LoVo (cell line): Measurements from ENCODE around the gene HEATR5B.
A peak's percentile ranks its signal among the peaks of the same experiment; 100 is the strongest.
"Not testable (repeated sequence)": the region's sequence is repeated elsewhere in the genome, so short reads cannot be mapped to it uniquely, and the experiment has no call there.

Experiments used
- DNase-seq: peaks from one replicate; pipeline ENCODE4 v3.0.0-alpha.2; 2016; ENCODE audit warnings: low spot score

HEATR5B gene

DNA sequence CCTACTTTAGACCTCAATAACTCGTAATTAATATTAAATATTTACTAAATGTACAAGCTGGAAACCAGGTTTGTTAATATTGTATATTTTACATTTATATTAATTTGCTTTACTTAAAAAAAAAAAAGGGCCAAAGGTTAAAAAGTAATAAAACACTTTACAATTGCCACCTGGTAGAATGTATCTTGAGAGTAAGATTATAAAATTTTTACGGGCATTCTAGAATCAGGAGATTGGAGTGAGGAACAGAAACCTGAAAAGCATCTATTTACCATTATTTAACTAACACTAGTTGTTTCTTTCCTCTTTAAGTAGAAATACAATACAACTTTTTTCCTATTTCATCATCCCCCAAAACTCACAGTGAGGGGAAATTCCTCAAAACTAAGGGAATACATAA is 102.3 kb downstream of the HEATR5B start:
- no peak for DNase-seq

DNA sequence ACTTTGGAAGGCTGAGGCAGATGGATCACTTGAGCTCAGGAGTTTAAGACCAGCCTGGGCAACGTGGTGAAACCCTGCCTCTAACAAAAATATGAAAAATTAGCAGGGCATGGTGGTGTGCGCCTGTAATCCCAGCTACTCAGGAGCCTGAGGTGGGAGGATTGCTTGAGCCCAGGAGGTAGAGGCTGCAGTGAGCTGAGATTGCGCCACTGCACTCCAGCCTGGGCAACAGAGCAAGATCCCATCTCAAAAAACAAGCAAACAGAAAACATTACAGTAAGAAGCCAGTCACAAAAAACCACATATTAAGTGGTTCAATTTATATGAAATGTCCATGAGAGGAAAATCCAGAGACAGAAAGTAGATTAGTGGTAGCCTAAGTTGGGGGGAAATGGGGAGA is 105.2 kb downstream of the HEATR5B start:
- not testable (repeated sequence) for DNase-seq

DNA sequence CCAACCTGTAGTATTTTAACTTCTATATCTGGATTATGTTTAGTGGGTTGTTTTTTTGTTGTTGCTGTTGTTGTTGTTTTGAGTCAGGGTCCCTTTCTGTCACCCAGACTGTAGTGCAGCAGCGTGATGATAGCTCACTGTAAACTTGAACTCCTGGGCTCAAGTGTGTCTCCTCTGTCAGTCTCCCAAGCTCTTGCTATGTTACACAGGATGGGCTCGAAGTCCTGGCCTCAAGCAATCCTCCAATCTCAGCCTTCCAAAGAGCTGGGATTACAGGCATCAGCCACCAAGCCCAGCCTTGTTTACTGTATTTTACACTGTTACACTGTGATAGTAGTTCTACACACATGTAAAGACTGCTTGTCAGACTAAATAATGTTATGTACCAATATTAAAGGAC is 108.1 kb downstream of the HEATR5B start:
- no peak for DNase-seq

- no peak for DNase-seq
These were observed 108.9 kb downstream of the HEATR5B start for GRCh38 chr2:36975306-36975705.

GRCh38 chr2:36973320-36973719 is 110.9 kb downstream of the HEATR5B start:
- no peak for DNase-seq

DNA sequence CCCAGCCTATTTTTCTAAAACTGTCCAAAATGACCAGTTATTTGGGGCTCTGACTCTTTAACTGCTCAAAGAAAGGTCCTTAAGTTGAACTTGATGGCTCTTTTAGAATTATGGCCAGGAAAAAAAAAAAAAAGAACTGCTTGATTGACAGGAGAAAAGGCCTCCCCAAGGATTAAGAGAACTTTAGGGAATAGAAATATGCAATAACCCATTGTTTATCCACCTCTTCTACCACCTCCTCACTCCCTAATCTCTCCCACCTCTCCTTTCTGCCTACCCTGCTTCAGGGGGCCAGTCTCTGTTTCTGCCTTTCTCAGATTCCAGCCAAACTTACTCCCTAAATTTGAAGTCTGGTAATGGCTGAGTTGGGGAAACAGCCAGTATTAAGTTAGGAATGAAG is 112.2 kb downstream of the HEATR5B start:
- DNase-seq: no peak

DNA sequence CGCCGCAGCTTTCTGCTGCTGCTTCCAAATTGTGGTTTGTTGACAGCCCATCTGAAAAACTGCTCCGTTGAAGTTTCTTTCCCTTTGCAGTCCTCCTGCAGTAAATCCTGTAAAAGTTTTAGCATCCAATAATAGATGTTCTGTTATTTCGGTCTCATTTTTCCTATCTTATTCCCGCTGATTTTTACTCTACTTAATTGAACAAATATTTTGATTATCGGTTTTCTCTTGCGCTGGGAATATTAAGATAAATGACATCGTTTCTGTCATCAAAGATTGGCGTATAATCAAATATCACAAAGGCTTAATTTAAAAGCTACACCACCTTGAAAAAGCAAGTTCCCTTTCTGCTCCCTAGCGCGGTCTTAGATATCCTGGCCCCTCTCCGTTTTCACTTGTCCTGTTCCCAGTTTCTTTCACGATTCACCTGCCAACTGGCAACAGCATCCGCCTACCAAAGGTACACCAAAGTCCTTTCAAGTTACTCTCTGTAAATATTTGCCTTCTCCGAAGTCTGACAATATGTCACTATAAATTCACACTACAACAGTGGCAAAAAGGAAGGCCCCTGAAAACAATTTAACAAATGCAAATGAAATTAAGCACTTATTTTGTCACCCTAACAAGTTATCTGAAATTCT is 116.8 kb downstream of the HEATR5B start:
- DNase-seq: peak; percentile 18

DNA sequence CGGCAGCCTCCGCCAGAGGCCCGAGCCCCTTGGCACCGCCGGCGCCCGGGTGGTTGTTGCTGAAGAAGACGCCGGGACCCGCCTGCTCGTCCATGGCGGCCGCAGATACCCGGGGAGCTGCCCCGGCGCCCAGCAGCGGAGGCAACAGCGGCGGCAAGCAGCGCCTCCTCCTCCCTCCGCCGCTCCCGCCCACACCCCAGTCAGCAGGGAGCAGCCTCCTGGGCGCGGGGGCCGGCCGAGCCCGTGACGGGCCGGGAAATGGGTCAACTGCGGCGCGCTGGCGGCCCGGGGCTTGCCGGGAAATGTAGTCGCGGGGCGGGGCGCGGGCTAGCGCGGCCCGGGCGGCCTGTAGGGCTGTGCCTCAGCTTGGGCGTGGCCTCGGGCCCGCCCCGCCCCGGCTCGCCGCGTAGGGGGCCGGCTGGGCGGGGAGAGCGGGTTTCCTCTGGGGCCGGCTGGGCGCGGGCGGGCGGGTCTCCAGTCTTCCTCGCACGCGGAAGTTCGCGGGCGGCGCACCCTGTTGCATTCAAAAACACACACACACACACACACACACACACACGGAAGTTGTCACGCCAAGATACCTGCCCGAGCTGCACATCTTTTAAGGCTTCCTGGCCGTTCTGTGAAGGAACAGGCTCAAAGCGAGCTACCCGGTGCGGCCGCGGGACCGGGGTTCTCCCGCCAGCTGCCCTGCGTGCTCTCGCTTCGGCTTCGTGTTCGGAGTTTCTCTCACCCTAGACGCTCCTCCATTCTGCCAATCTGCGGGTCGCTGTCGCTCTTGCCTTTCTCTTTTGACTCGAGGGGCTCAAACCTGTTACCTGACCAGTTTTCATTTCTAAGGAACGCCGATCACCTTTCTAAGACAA is 117.6 kb downstream of the HEATR5B start, which contains the start of gene STRN:
TSS of gene STRN (minus strand) at position 167 of the 866 bp plus-strand sequence. CDS start at position 94, 73 bp downstream.
- peak; percentile 97 for DNase-seq

GRCh38 chr2:36965751-36966369 is 118.3 kb downstream of the HEATR5B start:
- DNase-seq: peak; percentile 14

DNA sequence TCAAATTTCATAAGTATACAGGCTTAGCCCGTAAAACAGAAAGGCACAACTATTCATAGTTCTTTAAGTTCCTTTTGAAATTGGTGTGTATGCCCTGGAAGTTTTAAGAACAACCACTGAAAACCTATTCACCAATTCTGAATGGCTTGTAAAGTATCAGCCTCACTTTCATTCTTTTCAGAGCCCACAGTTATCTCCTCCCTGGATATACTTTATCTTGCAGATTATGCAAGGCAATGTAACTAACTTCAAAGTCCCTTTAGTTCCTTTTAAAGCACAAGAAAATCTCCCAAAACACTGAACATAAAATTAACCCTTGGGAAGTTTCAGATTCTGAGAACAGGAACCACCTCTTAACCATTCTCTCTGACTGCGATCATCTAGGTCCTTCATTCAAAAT is 119.0 kb downstream of the HEATR5B start:
- DNase-seq: no peak

- DNase-seq: no peak
These were observed 119.6 kb downstream of the HEATR5B start for GRCh38 chr2:36964496-36965058.

- DNase-seq: no peak
These were observed 120.4 kb downstream of the HEATR5B start for GRCh38 chr2:36963734-36964133.

- DNase-seq: no peak
These were observed 121.1 kb downstream of the HEATR5B start for GRCh38 chr2:36963106-36963505.

DNA sequence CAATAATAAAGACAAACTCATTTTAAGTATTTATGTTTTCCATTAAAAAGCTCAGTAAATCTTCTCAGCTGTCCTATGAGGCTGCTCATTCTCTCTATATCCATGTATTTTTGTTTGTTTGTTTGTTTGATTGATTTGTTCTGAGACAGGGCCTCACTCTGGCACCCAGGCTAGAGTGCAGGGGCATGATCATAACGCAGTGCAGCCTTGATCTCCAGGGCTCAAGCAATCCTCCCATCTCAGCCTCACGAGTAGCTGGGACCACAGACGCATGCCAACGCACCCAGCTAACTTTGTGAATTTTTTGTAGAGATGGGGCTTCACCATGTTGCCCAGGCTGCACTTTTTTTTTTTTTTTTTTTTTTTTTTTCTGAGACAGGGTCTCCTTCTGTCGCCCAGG is 123.4 kb downstream of the HEATR5B start:
- no peak for DNase-seq

GRCh38 chr2:36960005-36960675 is 124.0 kb downstream of the HEATR5B start:
- DNase-seq: no peak

GRCh38 chr2:36954977-36955607 is 129.1 kb downstream of the HEATR5B start:
- no peak for DNase-seq

DNA sequence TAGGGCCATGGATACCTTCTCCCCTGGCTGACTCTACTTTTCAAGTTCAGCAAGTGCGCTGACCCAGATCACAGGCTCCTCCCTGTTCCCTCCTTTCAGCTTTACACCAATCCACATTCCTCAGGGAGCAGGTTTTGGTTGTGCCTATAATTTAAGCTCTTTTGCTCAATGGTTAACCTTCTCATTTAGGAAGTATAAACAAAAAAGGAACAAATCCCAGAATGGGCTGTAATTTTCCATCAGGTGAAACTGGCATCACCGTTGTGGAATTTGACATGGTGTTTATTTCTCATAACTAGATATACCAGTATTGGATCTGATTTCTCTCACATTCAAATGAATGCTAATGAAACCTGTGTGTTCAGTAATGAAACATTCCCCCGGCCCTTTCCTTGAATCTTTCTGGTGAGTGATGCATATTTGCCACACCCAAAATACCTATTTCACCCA is 131.4 kb downstream of the HEATR5B start:
- DNase-seq: no peak

- no peak for DNase-seq
These were observed 132.6 kb downstream of the HEATR5B start for GRCh38 chr2:36951574-36951973.

DNA sequence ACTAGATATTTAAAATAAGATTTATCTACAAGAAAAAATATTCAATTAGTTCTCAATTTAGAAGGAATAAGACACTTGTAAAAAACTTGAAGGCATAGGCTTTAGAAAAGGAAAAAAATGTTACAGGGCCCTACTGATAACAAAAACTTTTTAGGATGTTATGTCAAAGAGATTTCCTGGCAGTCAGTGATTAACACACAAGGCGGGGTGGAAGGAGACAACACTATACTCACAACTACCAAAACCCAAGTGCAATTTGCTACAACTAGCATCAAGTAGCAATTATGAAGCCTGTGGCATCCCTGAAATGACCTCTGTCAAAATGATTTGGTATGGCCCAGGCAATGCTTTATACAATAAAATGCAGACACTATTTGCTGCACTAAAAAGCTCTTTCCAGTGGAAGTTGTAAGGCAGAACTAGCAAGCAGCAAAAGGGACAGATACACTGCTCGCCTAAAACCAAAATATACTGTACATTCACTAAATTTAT is 133.1 kb downstream of the HEATR5B start:
- no peak for DNase-seq

DNA sequence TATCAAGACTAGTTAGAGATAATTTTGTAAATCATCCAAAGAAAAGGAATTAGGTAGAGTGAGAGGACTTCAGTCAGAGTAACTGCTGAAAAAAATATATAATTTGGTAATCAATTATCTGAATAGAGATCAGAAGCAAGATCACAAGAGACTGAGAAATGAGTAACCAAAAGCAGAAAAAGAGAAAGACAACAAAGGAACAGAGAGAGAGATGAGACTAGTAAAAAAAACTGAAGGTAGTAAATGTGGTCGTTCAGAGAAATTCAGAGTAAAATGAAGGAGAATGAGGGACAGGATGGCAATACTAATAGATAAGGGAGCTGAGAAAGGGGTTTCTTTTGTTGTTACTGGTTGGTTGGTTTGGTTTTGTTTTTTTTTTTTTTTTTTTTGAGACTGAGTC is 134.3 kb downstream of the HEATR5B start:
- no peak for DNase-seq

DNA sequence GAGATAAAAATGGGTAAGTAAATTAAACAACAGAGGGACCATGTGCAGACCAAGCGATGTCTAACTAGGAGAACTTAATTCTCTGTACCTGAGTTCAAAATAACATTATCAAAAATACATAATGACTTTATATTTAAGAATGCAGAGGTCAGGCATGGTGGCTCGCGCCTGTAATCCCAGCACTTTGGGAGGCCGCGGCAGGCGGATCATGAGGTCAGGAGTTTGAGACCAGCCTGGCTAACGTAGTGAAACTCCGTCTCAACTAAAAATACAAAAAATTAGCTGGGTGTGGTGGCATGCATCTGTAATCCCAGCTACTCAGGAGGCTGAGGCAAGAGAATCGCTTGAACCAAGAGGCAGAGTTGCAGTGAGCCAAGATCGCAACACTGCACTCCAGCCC is 138.9 kb downstream of the HEATR5B start:
- not testable (repeated sequence) for DNase-seq
